ENCODE results near the gene PHF10. TPM values are rescaled to one million over a fixed set of nuclear protein-coding genes. Genes with fewer than 3 reads are reported as not detected.

PHF10 gene
- polyA plus RNA-seq, 1 of the 3 experiments (the other 2 are of a cell fraction): 23.5 TPM

GRCh38 chr6:169738976-169739529 lies 14.8 kb upstream of the PHF10 start:
- TF ChIP-seq USF2 (IDR thresholded peaks at IDR 0.05; ENCODE audit: borderline replicate concordance, low read depth, low read length): no peak
- no peak for TF ChIP-seq NFIC (IDR thresholded peaks at IDR 0.05; ENCODE audit: borderline replicate concordance)
- no peak for TF ChIP-seq GABPA (IDR thresholded peaks at IDR 0.05; ENCODE audit: low read depth)
- no peak for TF ChIP-seq CTCF (IDR thresholded peaks at IDR 0.05)
- TF ChIP-seq JUND (IDR thresholded peaks at IDR 0.05): no peak
- no peak for TF ChIP-seq EZH2phosphoT487 (IDR thresholded peaks at IDR 0.05; ENCODE audit: borderline replicate concordance, low read depth)
- no peak overlapping the region for H3K4me2 ChIP-seq
- DNase-seq: no peak
- no peaks in the 10 kb centered on the region for H3K79me2 ChIP-seq (ENCODE audit: insufficient read depth)
- H3K27me3 ChIP-seq (ENCODE audit: insufficient read depth): no peaks in the 10 kb centered on the region
- no peak overlapping the region for H3K4me3 ChIP-seq (ENCODE audit: low read depth in 2 of 2, low read length in 1 of 2)
- H2AFZ ChIP-seq (ENCODE audit: low read depth): no peak overlapping the region
- WGBS (ENCODE audit: low lambda C conversion rate): 66% methylated on average over 2 of the region's 2 CpGs
- H3K4me1 ChIP-seq (ENCODE audit: control insufficient read depth in 1 of 2, insufficient read depth in 2 of 2, low read depth in 1 of 2, low read length in 1 of 2): no peaks in the 10 kb centered on the region
- H3F3A ChIP-seq (replicated peaks; ENCODE audit: insufficient read depth): no peaks in the 10 kb centered on the region
- H4K20me1 ChIP-seq (ENCODE audit: insufficient read depth): no peaks in the 10 kb centered on the region
- no peak overlapping the region for H3K9ac ChIP-seq
- H3K9me3 ChIP-seq: no peaks in the 10 kb centered on the region
- no peaks in the 10 kb centered on the region for H3K9me2 ChIP-seq
- CTCF ChIA-PET: no interaction called here
- H3K27ac ChIP-seq (ENCODE audit: low read depth in 2 of 2, low read length in 1 of 2): no peak overlapping the region
- H3K36me3 ChIP-seq (replicated peaks in 1 of 2; ENCODE audit: control insufficient read depth in 1 of 2, insufficient read depth in 2 of 2, low read length in 1 of 2): no peaks in the 10 kb centered on the region
- POLR2A ChIA-PET: no interaction called here

DNA sequence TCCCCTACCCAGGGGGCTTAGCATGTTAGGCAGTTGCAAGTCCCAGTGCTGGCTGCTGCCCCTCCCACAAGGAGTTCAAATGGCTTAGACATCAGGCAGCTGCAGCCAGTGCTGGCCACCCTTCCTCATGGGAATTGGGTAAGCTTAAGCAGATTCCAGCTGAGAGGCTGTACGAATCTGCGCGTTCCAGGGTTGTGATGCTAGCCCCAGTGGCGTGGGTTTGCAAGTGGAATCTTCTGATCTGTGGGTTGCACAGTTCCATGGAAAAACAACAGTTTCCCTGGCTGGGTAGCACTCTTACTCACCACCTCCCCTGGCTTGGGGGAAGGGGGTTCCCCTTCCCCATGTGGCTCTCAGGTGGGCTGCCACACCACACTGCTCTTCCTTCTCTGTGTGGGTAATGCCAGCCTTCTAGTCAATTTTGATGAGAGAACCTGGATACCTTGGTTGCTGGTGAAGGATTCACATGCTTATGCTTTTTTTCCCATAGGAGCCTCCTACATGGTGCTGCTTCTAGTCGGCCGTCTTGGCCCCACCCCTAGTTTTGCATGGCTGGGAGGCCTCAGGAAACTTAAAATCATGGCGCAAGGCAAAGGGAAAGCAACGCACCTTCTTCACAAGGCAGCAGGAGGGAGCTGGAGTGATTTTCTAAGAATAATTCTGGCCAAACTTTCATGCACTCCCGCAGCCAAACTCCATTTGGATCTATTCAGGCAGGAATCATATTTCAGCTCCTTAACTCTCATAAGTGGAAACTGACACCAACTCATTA lies 14.1 kb upstream of the PHF10 start:
- no peaks in the 10 kb centered on the region for H3K79me2 ChIP-seq (ENCODE audit: insufficient read depth)
- no peaks in the 10 kb centered on the region for H4K20me1 ChIP-seq (ENCODE audit: insufficient read depth)
- H3K4me3 ChIP-seq (ENCODE audit: low read depth in 2 of 2, low read length in 1 of 2): no peak overlapping the region
- no peaks in the 10 kb centered on the region for H3K4me1 ChIP-seq (ENCODE audit: control insufficient read depth in 1 of 2, insufficient read depth in 2 of 2, low read depth in 1 of 2, low read length in 1 of 2)
- no peak overlapping the region for H2AFZ ChIP-seq (ENCODE audit: low read depth)
- H3K9me3 ChIP-seq: no peaks in the 10 kb centered on the region
- WGBS (ENCODE audit: low lambda C conversion rate): 80% methylated on average over 8 of the region's 9 CpGs
- ChIA-PET POLR2A (no interaction called here), CTCF (no interaction called here)
- TF ChIP-seq FOXM1 (IDR thresholded peaks at IDR 0.05; ENCODE audit: low read depth) (no peak), SMC3 (IDR thresholded peaks at IDR 0.05; ENCODE audit: low read depth, low read length) (no peak)
- H3K9me2 ChIP-seq: no peaks in the 10 kb centered on the region
- no peaks in the 10 kb centered on the region for H3K27me3 ChIP-seq (ENCODE audit: insufficient read depth)
- H3F3A ChIP-seq (replicated peaks; ENCODE audit: insufficient read depth): no peaks in the 10 kb centered on the region
- DNase-seq: no peak
- no peak overlapping the region for H3K9ac ChIP-seq
- H3K36me3 ChIP-seq (replicated peaks in 1 of 2; ENCODE audit: control insufficient read depth in 1 of 2, insufficient read depth in 2 of 2, low read length in 1 of 2): no peaks in the 10 kb centered on the region
- no peak overlapping the region for H3K27ac ChIP-seq (ENCODE audit: low read depth in 2 of 2, low read length in 1 of 2)
- H3K4me2 ChIP-seq: no peak overlapping the region

Data from SK-N-SH (cell line).